ENCODE measurements around the gene THSD7B. TPM values are rescaled to one million over a fixed set of nuclear protein-coding genes. Genes with fewer than 3 reads are reported as not detected.

THSD7B gene
- total and polyA plus RNA-seq, 2 experiments from 2014 or later, result 0.86 to 3.8 TPM

DNA sequence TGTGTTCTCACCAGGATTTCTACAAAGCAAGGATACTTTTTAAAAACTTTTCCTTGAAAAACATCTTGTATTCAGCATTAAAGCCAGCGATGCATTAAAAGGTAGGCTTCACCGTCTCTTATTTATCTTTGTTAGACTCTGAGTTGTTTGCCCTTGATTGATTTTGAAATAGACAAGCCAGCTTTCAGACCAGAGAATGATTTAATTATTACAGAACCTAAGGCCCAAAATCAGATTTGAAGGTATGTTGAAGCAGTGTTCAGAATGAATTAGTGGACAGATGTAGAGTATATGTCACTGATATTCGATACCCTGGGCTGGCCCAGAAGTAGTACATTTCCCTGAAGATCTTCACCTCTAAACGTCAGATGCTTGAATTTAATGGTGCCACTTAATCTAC, 136.4 kb downstream of the THSD7B start:
- no peaks in the 10 kb centered on the region for H3K36me3 ChIP-seq (ENCODE audit: insufficient read depth)
- no peak for TF ChIP-seq ZNF114 (CRISPR knock-in tag; IDR thresholded peaks at IDR 0.05)
- TF ChIP-seq CREB1 (CRISPR knock-in tag; IDR thresholded peaks at IDR 0.05; ENCODE audit: low read depth), result no peak
- TF ChIP-seq, protein P1, sequence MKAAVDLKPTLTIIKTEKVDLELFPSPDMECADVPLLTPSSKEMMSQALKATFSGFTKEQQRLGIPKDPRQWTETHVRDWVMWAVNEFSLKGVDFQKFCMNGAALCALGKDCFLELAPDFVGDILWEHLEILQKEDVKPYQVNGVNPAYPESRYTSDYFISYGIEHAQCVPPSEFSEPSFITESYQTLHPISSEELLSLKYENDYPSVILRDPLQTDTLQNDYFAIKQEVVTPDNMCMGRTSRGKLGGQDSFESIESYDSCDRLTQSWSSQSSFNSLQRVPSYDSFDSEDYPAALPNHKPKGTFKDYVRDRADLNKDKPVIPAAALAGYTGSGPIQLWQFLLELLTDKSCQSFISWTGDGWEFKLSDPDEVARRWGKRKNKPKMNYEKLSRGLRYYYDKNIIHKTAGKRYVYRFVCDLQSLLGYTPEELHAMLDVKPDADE (IDR thresholded peaks at IDR 0.05), result no peak
- no peak for TF ChIP-seq NANOG (IDR thresholded peaks at IDR 0.05; ENCODE audit: borderline replicate concordance)
- TF ChIP-seq ZNF462 (CRISPR knock-in tag; IDR thresholded peaks at IDR 0.05), result no peak
- no peak for TF ChIP-seq JUNB (IDR thresholded peaks at IDR 0.05; ENCODE audit: unreplicated experiment)
- TF ChIP-seq STAT1 (IDR thresholded peaks at IDR 0.05; ENCODE audit: unreplicated experiment), result no peak
- TF ChIP-seq POLR2AphosphoS5 (IDR thresholded peaks at IDR 0.05; ENCODE audit: low read depth), result no peak
- TF ChIP-seq REST (IDR thresholded peaks at IDR 0.05; ENCODE audit: unreplicated experiment), result no peak
- no peak for TF ChIP-seq EZH2phosphoT487 (IDR thresholded peaks at IDR 0.05; ENCODE audit: unreplicated experiment)
- peaks cover 8% of the 10 kb centered on the region; the same call in 2 of the 3 replicates for H3K4me1 Mint-ChIP-seq
- H3K4me3 Mint-ChIP-seq, result no peak overlapping the region
- H2AFZ ChIP-seq, result no peak overlapping the region
- no peaks in the 10 kb centered on the region for H3K27me3 ChIP-seq (ENCODE audit: insufficient read depth)
- H3K4me3 ChIP-seq, result no peak overlapping the region
- H3K4me1 ChIP-seq (ENCODE audit: insufficient read depth), result no peaks in the 10 kb centered on the region
- no peak overlapping the region for H3K27ac ChIP-seq (ENCODE audit: low read depth)
- H4K20me1 ChIP-seq (replicated peaks; ENCODE audit: insufficient read depth), result no peaks in the 10 kb centered on the region
- H3K27me3 Mint-ChIP-seq (ENCODE audit: insufficient read depth, low read depth, poor library complexity), result peaks cover 2% of the 10 kb centered on the region
- no peaks in the 10 kb centered on the region for H3K79me2 ChIP-seq (replicated peaks; ENCODE audit: insufficient read depth)
- H3F3A ChIP-seq (replicated peaks; ENCODE audit: low read depth), result no peaks in the 10 kb centered on the region
- H3K9me3 Mint-ChIP-seq, result peaks cover 4% of the 10 kb centered on the region; the same call in 1 of the 3 replicates
- H3K36me3 Mint-ChIP-seq (ENCODE audit: low read depth), result no peaks in the 10 kb centered on the region
- no peak overlapping the region for H3K4me2 ChIP-seq
- no peak overlapping the region for H3K27ac Mint-ChIP-seq
- DNase-seq (ENCODE audit: low spot score) (no peak), ATAC-seq (no peak)
- no peaks in the 10 kb centered on the region; the same call in 1 of the 2 replicates for H3K9me2 ChIP-seq (ENCODE audit: insufficient read depth)
